H1 (cell line): Measurements from ENCODE around the gene ZMYND15. TPM values are rescaled to one million over a fixed set of nuclear protein-coding genes. Genes with fewer than 3 reads are reported as not detected.

Source experiments
- BCL11A ChIP-seq, 2 experiments: IDR thresholded peaks; one replicate each; pipeline ENCODE4 v1.6.1; 2011; ENCODE audit warnings: low read depth in 2 of 2, low read length in 2 of 2, mild to moderate bottlenecking in 2 of 2
- CBX8 ChIP-seq: fragments of 300-800, 300-1000 bp; sonication (generic); IDR thresholded peaks from 2 replicates; pipeline ENCODE4 v1.7.1; 2016; ENCODE audit warnings: low read depth, low read length, borderline replicate concordance
- CEBPB ChIP-seq: IDR thresholded peaks from 2 replicates; pipeline ENCODE4 v1.6.1; 2012; ENCODE audit warnings: low read depth, low read length
- CREB1 ChIP-seq: IDR thresholded peaks from 2 replicates; pipeline ENCODE4 v1.6.1; 2012; ENCODE audit warnings: inconsistent platforms
- EP300 ChIP-seq, 2 experiments: IDR thresholded peaks; 1 replicate in 1 of 2; 2 replicates in 1 of 2; pipeline ENCODE4 v1.6.1; 2011 to 2012; ENCODE audit warnings: low read depth in 2 of 2, low read length in 2 of 2, mild to moderate bottlenecking in 2 of 2, borderline replicate concordance in 1 of 2, inconsistent platforms in 1 of 2, moderate library complexity in 1 of 2
- KDM4A ChIP-seq: IDR thresholded peaks from one replicate; pipeline ENCODE4 v1.7.1; 2012; ENCODE audit warnings: low read depth, mild to moderate bottlenecking, moderate library complexity, low read length, inconsistent platforms; ENCODE audit not compliant: severe bottlenecking
- RAD21 ChIP-seq, 2 experiments: IDR thresholded peaks in 1 of 2; conservative IDR thresholded peaks in 1 of 2; 2 replicates each; pipeline ENCODE4 v1.6.1; 2011; ENCODE audit warnings: low read depth in 2 of 2, low read length in 2 of 2, improper control_type of control experiment in 1 of 2, inconsistent platforms in 1 of 2, mild to moderate bottlenecking in 1 of 2, moderate library complexity in 1 of 2
- RBBP5 ChIP-seq: IDR thresholded peaks from 2 replicates; pipeline ENCODE4 v1.7.1; 2012; ENCODE audit warnings: low read depth, mild to moderate bottlenecking, inconsistent platforms, low read length, moderate library complexity, borderline replicate concordance
- SP4 ChIP-seq: IDR thresholded peaks from 2 replicates; pipeline ENCODE4 v1.6.1; 2012; ENCODE audit warnings: low read length, inconsistent platforms
- polyA plus RNA-seq, 7 experiments: library from polyadenylated mRNA; depleted of rRNA in 3 of 7; stranded (reverse) in 5 of 7; unstranded in 2 of 7; fragments of >200 nt in 5 of 7; fragments of 200-250 nt in 2 of 7; gene quantifications; 1 replicate in 5 of 7; 2 replicates in 1 of 7; 4 replicates in 1 of 7; pipeline versions ENCODE4 v1.2.1 to v1.2.3, GENCODE V29; 2011 to 2013; ENCODE audit warnings: missing spikeins in 2 of 7, mixed read lengths in 2 of 7
- total RNA-seq: library from RNA; stranded (reverse); fragmentation: NEBNext Ultra II Directional; extraction: Animal tissue kit (Norgen Biotek cat#: 25700); gene quantifications from 2 replicates; pipeline ENCODE4 v1.2.1, GENCODE V29; 2021
- TF ChIP-seq, protein P1 (sequence below): fragments of 300-600 bp; sonication (generic); IDR thresholded peaks from 2 replicates; pipeline ENCODE4 v1.7.1; 2012; ENCODE audit warnings: low read length, moderate library complexity, mild to moderate bottlenecking, inconsistent platforms; ENCODE audit not compliant: insufficient replicate concordance

Gene ZMYND15
- total and polyA plus RNA-seq, 2 of the 8 experiments (the other 6 are each of a cell fraction or from before 2014, with no cell fraction given) = 0.53 to 0.58 TPM

DNA sequence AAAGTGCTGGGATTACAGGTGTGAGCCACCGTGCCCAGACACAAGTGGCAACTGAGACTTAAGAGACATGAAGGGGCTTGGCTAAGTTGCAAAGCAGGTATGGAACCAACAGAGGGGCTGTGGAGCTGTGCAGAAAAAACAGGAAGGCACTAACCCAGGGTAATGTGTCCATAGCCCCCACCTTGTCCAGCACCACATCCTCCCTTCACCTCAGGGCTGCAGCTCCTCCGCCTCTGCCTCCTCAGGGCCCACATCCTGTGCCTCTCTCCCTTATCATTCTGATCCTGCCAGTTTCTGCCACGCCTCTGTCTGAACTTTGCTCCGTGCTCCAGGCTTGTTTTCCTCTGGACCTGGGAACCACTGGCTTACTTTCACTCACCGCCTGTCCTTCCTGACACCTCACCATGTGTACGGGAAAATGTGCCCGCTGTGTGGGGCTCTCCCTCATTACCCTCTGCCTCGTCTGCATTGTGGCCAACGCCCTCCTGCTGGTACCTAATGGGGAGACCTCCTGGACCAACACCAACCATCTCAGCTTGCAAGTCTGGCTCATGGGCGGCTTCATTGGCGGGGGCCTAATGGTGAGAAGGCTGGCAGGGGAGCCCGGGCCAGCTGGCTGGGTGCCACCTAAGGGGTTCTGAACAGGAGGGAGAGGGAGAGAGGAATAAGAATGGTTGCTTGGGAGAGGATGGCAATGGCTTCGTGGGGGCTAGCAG, 32.0 kb downstream of the ZMYND15 start, which contains the start of gene TM4SF5 (continued):
- TF ChIP-seq, protein P1, sequence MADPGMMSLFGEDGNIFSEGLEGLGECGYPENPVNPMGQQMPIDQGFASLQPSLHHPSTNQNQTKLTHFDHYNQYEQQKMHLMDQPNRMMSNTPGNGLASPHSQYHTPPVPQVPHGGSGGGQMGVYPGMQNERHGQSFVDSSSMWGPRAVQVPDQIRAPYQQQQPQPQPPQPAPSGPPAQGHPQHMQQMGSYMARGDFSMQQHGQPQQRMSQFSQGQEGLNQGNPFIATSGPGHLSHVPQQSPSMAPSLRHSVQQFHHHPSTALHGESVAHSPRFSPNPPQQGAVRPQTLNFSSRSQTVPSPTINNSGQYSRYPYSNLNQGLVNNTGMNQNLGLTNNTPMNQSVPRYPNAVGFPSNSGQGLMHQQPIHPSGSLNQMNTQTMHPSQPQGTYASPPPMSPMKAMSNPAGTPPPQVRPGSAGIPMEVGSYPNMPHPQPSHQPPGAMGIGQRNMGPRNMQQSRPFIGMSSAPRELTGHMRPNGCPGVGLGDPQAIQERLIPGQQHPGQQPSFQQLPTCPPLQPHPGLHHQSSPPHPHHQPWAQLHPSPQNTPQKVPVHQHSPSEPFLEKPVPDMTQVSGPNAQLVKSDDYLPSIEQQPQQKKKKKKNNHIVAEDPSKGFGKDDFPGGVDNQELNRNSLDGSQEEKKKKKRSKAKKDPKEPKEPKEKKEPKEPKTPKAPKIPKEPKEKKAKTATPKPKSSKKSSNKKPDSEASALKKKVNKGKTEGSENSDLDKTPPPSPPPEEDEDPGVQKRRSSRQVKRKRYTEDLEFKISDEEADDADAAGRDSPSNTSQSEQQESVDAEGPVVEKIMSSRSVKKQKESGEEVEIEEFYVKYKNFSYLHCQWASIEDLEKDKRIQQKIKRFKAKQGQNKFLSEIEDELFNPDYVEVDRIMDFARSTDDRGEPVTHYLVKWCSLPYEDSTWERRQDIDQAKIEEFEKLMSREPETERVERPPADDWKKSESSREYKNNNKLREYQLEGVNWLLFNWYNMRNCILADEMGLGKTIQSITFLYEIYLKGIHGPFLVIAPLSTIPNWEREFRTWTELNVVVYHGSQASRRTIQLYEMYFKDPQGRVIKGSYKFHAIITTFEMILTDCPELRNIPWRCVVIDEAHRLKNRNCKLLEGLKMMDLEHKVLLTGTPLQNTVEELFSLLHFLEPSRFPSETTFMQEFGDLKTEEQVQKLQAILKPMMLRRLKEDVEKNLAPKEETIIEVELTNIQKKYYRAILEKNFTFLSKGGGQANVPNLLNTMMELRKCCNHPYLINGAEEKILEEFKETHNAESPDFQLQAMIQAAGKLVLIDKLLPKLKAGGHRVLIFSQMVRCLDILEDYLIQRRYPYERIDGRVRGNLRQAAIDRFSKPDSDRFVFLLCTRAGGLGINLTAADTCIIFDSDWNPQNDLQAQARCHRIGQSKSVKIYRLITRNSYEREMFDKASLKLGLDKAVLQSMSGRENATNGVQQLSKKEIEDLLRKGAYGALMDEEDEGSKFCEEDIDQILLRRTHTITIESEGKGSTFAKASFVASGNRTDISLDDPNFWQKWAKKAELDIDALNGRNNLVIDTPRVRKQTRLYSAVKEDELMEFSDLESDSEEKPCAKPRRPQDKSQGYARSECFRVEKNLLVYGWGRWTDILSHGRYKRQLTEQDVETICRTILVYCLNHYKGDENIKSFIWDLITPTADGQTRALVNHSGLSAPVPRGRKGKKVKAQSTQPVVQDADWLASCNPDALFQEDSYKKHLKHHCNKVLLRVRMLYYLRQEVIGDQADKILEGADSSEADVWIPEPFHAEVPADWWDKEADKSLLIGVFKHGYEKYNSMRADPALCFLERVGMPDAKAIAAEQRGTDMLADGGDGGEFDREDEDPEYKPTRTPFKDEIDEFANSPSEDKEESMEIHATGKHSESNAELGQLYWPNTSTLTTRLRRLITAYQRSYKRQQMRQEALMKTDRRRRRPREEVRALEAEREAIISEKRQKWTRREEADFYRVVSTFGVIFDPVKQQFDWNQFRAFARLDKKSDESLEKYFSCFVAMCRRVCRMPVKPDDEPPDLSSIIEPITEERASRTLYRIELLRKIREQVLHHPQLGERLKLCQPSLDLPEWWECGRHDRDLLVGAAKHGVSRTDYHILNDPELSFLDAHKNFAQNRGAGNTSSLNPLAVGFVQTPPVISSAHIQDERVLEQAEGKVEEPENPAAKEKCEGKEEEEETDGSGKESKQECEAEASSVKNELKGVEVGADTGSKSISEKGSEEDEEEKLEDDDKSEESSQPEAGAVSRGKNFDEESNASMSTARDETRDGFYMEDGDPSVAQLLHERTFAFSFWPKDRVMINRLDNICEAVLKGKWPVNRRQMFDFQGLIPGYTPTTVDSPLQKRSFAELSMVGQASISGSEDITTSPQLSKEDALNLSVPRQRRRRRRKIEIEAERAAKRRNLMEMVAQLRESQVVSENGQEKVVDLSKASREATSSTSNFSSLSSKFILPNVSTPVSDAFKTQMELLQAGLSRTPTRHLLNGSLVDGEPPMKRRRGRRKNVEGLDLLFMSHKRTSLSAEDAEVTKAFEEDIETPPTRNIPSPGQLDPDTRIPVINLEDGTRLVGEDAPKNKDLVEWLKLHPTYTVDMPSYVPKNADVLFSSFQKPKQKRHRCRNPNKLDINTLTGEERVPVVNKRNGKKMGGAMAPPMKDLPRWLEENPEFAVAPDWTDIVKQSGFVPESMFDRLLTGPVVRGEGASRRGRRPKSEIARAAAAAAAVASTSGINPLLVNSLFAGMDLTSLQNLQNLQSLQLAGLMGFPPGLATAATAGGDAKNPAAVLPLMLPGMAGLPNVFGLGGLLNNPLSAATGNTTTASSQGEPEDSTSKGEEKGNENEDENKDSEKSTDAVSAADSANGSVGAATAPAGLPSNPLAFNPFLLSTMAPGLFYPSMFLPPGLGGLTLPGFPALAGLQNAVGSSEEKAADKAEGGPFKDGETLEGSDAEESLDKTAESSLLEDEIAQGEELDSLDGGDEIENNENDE = no peak
- TF ChIP-seq KDM4A = no peak
- TF ChIP-seq RAD21 (IDR thresholded peaks at IDR 0.05 in 1 of 2, conservative IDR thresholded peaks at IDR 0.05 in 1 of 2; ENCODE audit: low read depth in 2 of 2, low read length in 2 of 2) = no peak
- TF ChIP-seq CBX8 = no peak
- TF ChIP-seq RBBP5 = no peak
- TF ChIP-seq EP300 (IDR thresholded peaks at IDR 0.05; ENCODE audit: borderline replicate concordance in 1 of 2, low read depth in 2 of 2, low read length in 2 of 2) = no peak
- TF ChIP-seq CEBPB = no peak
- TF ChIP-seq CREB1 = no peak
- no peak for TF ChIP-seq BCL11A (IDR thresholded peaks at IDR 0.05; ENCODE audit: low read depth in 2 of 2, low read length in 2 of 2)
- no peak for TF ChIP-seq SP4
